ENCODE results near the gene PROCA1. TPM values are rescaled to one million over a fixed set of nuclear protein-coding genes. Genes with fewer than 3 reads are reported as not detected.

The PROCA1 gene
- total and polyA plus RNA-seq, 12 donors = 0.74 to 4.9 (median 1.3) TPM

- Histone ChIP-seq H3K4me1 (peaks cover 6 to 56% (median 47%) of the 10 kb centered on the region in 9 donors), H3K27ac (no peak overlapping the region)
These were observed 36.4 kb upstream of the PROCA1 start for GRCh38 chr17:28747801-28748750.

DNA sequence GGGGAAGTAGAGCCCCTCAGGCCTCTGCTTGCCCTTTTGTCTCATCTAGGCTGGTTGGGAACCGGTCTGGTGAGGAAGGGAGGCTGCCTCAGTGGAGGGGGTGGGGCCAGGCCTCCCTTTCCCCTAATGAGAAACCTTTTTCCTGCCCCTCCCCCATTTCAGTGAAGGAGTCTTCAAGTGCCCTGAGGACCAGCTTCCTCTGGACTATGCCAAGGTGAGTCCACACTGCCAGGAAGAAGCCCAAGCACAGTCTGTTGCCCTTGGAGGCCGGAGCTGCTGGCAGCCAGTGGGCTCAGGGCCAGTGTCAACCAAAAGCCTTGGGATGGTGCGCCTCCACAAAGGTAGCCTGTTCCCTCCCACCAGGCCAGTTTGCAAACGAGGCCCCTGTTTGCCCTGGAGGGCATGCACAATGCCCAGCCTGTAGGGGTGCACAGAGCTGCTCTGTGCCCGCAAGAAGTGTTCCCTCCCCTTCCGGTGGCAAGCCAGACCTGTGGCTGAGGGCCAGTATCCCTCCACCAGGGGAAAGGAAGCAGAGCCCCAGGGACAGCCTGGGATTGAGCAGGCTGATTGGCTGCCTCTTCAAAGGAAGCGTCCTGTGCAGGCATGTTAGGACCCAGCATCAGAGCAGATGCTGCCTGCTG is 35.5 kb upstream of the PROCA1 start:
- peaks cover 0 to 5% (median 0%) of the 10 kb centered on the region in 7 donors for H3K27me3 ChIP-seq
- H3K9me3 ChIP-seq = no peaks in the 10 kb centered on the region
- no peak for TF ChIP-seq CTCF (IDR thresholded peaks at IDR 0.05)
- no peak overlapping the region for H3K4me3 ChIP-seq
- peak overlapping the region in 2 of 10 donors; percentile 19 to 86 for H3K27ac ChIP-seq
- peaks cover 6 to 62% (median 47%) of the 10 kb centered on the region in 9 donors for H3K4me1 ChIP-seq
- ATAC-seq (no peak), DNase-seq (no peak)
- 61% methylated on average over 7 of the region's 7 CpGs for WGBS, 2 donors
- intact Hi-C loops (cut with DNase I) = no loop called here
- H3K36me3 ChIP-seq = peaks cover 0 to 40% (median 0%) of the 10 kb centered on the region in 9 donors

More at GRCh38 chr17:28747801-28748750, 36.4 kb upstream of the PROCA1 start:
- Histone ChIP-seq H3K36me3 (peaks cover 0 to 40% (median 0%) of the 10 kb centered on the region in 9 donors), H3K9me3 (no peaks in the 10 kb centered on the region), H3K4me3 (no peak overlapping the region), H3K27me3 (peaks cover 0 to 5% (median 0%) of the 10 kb centered on the region in 7 donors)
- TF ChIP-seq CTCF (IDR thresholded peaks at IDR 0.05) = no peak
- ATAC-seq = no peak
- WGBS, 2 donors = 91 to 96% methylated on average over 18 of the region's 18 CpGs
- intact Hi-C loops (cut with DNase I) = no loop called here
- DNase-seq = no peak

- no peaks in the 10 kb centered on the region for H3K9me3 ChIP-seq
- no peak for DNase-seq
- H3K4me1 ChIP-seq = peaks cover 6 to 67% (median 47%) of the 10 kb centered on the region in 9 donors
- no peak overlapping the region for H3K4me3 ChIP-seq
- peaks cover 0 to 39% (median 0%) of the 10 kb centered on the region in 9 donors for H3K36me3 ChIP-seq
- TF ChIP-seq CTCF (IDR thresholded peaks at IDR 0.05) = no peak
- H3K27me3 ChIP-seq = peaks cover 0 to 5% (median 0%) of the 10 kb centered on the region in 7 donors
- WGBS, 2 donors = 60 to 72% methylated on average over 5 of the region's 5 CpGs
- H3K27ac ChIP-seq = peak overlapping the region in 2 of 10 donors; percentile 19 to 86
- no peak for ATAC-seq
- intact Hi-C loops (cut with DNase I) = no loop called here
These were observed 34.9 kb upstream of the PROCA1 start for GRCh38 chr17:28746611-28747050.

- TF ChIP-seq CTCF (IDR thresholded peaks at IDR 0.05) = no peak
- DNase-seq = no peak
- Histone ChIP-seq H3K4me3 (peak overlapping the region in 6 of 10 donors; percentile 35 to 88 (median 75)), H3K27ac (peak overlapping the region in 5 of 10 donors; percentile 75 to 90 (median 86)), H3K27me3 (peaks cover 0 to 5% (median 0%) of the 10 kb centered on the region in 7 donors), H3K9me3 (no peaks in the 10 kb centered on the region), H3K36me3 (peaks cover 0 to 35% (median 0%) of the 10 kb centered on the region in 9 donors), H3K4me1 (peaks cover 6 to 73% (median 47%) of the 10 kb centered on the region in 9 donors)
- WGBS, 2 donors = 80 to 81% methylated on average over 4 of the region's 4 CpGs
- intact Hi-C loops (cut with DNase I) = loop anchor here in 2 of 10 donors (2.0 kb wide), 1 partner anchor 17 kb away; the partner anchor contains the start of gene NEK8 (in 2 of the 2)
- ATAC-seq = no peak
These were observed 34.2 kb upstream of the PROCA1 start for GRCh38 chr17:28745786-28746411.

All from heart right ventricle (tissue), 16 donors.